Subcutaneous adipose tissue (tissue), 4 donors: ENCODE measurements around the gene NTN5. TPM values are rescaled to one million over a fixed set of nuclear protein-coding genes. Genes with fewer than 3 reads are reported as not detected.

Experiments
- CTCF ChIP-seq: fragments of 450-650 bp; IDR thresholded peaks from one replicate; pipeline ENCODE4 v1.5.1; 2016; ENCODE audit warnings: low read depth, mild to moderate bottlenecking, control low read depth, antibody characterized with exemption, moderate library complexity
- total RNA-seq, 4 donors: library from RNA; depleted of rRNA; stranded (reverse); fragments of >200 nt; gene quantifications; one replicate each; pipeline ENCODE4 v1.1.0, GENCODE V29; 2016

NTN5 gene
- total RNA-seq, 4 donors from 2014 or later = 1.5 TPM; not detected in 3

GRCh38 chr19:48661711-48662090, 11.1 kb downstream of the NTN5 start:
- no peak for TF ChIP-seq CTCF

- no peak for TF ChIP-seq CTCF
These were observed 11.7 kb downstream of the NTN5 start for GRCh38 chr19:48660852-48661710.

DNA sequence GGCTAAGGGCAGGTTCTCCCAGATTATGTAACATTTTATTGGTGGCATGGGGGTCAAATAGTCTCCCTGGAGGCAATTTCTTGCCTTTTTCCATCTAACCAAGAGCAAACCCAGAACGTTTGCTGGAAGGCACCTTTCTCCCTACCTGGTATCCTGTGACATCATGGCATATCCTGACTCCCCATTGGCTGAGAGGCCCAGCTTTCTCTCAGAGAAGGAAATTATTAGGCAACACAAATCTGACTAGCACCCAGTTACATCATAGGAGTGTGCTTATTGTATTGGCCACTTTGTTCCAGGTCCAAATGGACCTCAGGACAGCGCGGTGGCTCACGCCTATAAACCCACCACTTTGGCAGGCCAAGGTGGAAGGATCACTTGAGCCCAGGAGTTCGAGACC, 13.0 kb downstream of the NTN5 start:
- TF ChIP-seq CTCF = no peak

DNA sequence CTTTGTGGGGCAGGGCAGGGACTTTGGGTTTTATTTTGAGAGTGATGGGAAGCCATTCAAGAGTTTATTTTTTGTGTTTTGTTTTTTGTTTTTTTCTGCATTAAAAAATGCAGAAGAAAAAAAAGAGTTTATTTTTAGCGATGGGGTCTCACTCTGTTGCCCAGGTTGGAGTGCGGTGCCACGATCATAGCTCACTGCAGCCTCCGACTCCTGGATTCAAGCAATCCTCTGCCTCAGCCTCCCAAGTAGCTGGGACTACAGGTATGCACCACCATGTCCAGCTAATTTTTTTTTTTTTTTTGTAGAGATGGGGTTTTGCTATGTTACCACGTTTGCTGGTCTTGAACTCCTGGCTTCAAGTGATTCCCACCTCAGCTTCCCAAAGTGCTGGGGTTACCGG, 14.3 kb downstream of the NTN5 start:
- TF ChIP-seq CTCF = no peak

DNA sequence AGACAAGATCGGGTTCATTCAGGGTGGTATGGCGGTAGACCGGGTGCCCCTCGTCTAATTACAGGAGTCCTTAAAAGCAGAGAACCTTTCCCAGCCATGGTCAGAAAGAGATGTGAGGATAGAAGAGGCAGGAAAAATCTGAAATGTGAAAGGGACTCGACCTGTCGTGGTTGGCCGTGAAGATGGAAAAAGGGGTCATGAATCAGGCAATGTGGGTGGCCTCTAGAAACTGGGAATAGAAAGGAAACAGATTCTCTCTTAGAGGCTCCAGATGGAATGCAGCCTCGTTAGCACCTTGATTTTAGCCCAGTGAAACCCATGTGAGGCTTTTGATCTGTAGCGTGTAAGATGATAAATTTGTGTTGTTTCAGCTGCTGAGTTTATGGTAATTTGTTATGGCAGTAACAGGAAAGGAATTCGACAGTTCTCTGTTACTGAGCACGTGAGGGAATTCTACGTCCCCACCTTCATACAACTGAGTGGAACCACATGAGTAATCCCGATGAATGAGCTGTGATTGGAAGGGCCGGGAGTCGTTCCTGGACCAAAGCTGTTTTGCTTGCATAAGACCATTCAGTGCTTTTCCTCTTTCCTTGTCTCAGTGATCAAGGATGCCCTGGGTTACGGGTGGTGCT, 15.9 kb downstream of the NTN5 start:
- TF ChIP-seq CTCF = no peak

DNA sequence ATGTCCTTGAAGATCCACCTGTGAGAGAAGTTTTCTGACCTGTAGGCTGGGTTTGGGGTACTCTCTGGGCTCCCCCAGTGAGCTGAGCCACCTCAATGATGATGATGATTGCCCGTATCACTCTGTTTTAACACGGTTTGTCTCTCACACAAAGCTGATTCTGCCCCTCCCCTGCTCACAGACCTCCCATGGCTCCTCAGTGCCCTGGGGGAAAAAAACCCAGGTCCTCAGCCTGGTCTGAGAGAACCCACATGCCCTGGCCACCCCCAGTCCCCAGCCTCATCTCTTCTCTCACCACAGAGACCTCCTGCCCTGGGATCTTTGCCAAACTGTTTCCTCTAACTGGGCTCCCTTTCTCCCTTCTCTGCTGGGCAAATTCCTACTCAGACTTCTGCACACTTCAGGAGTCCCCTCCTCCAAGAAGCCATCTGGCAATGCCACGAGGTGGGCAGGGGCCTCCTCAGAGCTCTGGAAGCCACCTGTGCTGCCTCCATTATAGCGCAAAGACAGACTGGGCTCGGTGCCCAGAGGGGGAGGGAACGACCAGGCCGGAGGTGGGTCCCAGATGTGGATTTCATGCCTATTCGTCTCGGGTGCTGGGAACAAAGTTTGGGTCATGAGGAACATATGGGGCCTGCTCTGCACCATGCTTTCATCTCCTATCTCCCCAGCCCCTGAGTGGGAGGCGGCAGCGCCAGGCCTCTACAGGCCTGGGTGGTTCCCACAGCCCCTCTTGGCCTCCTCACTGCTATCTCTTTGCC, 18.3 kb downstream of the NTN5 start:
- TF ChIP-seq CTCF = no peak

- TF ChIP-seq CTCF = no peak
These were observed 21.2 kb downstream of the NTN5 start for GRCh38 chr19:48651683-48652048.
